ENCODE data around the gene RASSF1. TPM values are rescaled to one million over a fixed set of nuclear protein-coding genes. Genes with fewer than 3 reads are reported as not detected.

RASSF1 gene
- total RNA-seq, 1 donor from 2014 or later, result 11.4 TPM

GRCh38 chr3:50337175-50337861 is 3.3 kb downstream of the RASSF1 start:
- intact Hi-C loops (cut with micrococcal nuclease), result no loop called here
- H3K4me3 ChIP-seq, result peak overlapping the region; percentile 97
- peaks cover 15% of the 10 kb centered on the region for H3K27me3 ChIP-seq (ENCODE audit: low read depth)
- H3K27ac ChIP-seq (replicated peaks), result peak overlapping the region; percentile 95
- peaks cover 90% of the 10 kb centered on the region for H3K4me1 ChIP-seq
- H3K9me3 ChIP-seq (replicated peaks), result no peaks in the 10 kb centered on the region
- peak; percentile 100 for DNase-seq
- peaks cover 3% of the 10 kb centered on the region for H3K36me3 ChIP-seq
- TF ChIP-seq CTCF (IDR thresholded peaks at IDR 0.05; ENCODE audit: borderline replicate concordance), result no peak

- Histone ChIP-seq H3K36me3 (peaks cover 10% of the 10 kb centered on the region), H3K9me3 (replicated peaks) (no peaks in the 10 kb centered on the region), H3K4me1 (peaks cover 94% of the 10 kb centered on the region), H3K4me3 (peak overlapping the region; percentile 97), H3K27ac (replicated peaks) (peak overlapping the region; percentile 95), H3K27me3 (ENCODE audit: low read depth) (peaks cover 14% of the 10 kb centered on the region)
- DNase-seq, result no peak
- TF ChIP-seq CTCF (IDR thresholded peaks at IDR 0.05; ENCODE audit: borderline replicate concordance), result no peak
- intact Hi-C loops (cut with micrococcal nuclease), result no loop called here
Measured at GRCh38 chr3:50336452-50337174, 4.0 kb downstream of the RASSF1 start.

GRCh38 chr3:50334339-50335075 is 6.1 kb downstream of the RASSF1 start:
- H3K4me3 ChIP-seq, result peak overlapping the region; percentile 97
- intact Hi-C loops (cut with micrococcal nuclease), result no loop called here
- DNase-seq, result no peak
- H3K9me3 ChIP-seq (replicated peaks), result no peaks in the 10 kb centered on the region
- peaks cover 89% of the 10 kb centered on the region for H3K4me1 ChIP-seq
- TF ChIP-seq CTCF (IDR thresholded peaks at IDR 0.05; ENCODE audit: borderline replicate concordance), result no peak
- H3K27ac ChIP-seq (replicated peaks), result peak overlapping the region; percentile 95
- H3K27me3 ChIP-seq (ENCODE audit: low read depth), result no peaks in the 10 kb centered on the region
- H3K36me3 ChIP-seq, result peaks cover 31% of the 10 kb centered on the region

- peak; percentile 64 for DNase-seq
- peaks cover 86% of the 10 kb centered on the region for H3K4me1 ChIP-seq
- no peaks in the 10 kb centered on the region for H3K27me3 ChIP-seq (ENCODE audit: low read depth)
- intact Hi-C loops (cut with micrococcal nuclease), result no loop called here
- H3K4me3 ChIP-seq, result peak overlapping the region; percentile 97
- TF ChIP-seq CTCF (IDR thresholded peaks at IDR 0.05; ENCODE audit: borderline replicate concordance), result no peak
- H3K36me3 ChIP-seq, result peaks cover 37% of the 10 kb centered on the region
- H3K9me3 ChIP-seq (replicated peaks), result no peaks in the 10 kb centered on the region
- H3K27ac ChIP-seq (replicated peaks), result peak overlapping the region; percentile 95
Measured at GRCh38 chr3:50333744-50334328, 6.8 kb downstream of the RASSF1 start.

GRCh38 chr3:50331364-50331907 is 9.2 kb downstream of the RASSF1 start:
- Histone ChIP-seq H3K9me3 (replicated peaks) (no peaks in the 10 kb centered on the region), H3K4me3 (no peak overlapping the region), H3K36me3 (peaks cover 41% of the 10 kb centered on the region), H3K4me1 (peaks cover 90% of the 10 kb centered on the region), H3K27ac (replicated peaks) (no peak overlapping the region), H3K27me3 (ENCODE audit: low read depth) (no peaks in the 10 kb centered on the region)
- DNase-seq, result no peak
- no peak for TF ChIP-seq CTCF (IDR thresholded peaks at IDR 0.05; ENCODE audit: borderline replicate concordance)
- intact Hi-C loops (cut with micrococcal nuclease), result no loop called here
